HEK293T (cell line): ENCODE data around the gene COA3.

Source experiments
- CTCF ChIA-PET: fragments of 350-600 bp; formaldehyde crosslinking; extraction: SDS; loops from one replicate; lab custom pipeline; 2021; ENCODE audit warnings: antibody characterized with exemption, inconsistent platforms; lab: Yijun Ruan, JAX
- POLR2A ChIA-PET: fragments of 350-600 bp; formaldehyde crosslinking; extraction: SDS; loops from one replicate; lab custom pipeline; 2020; ENCODE audit warnings: antibody characterized with exemption, inconsistent platforms; lab: Yijun Ruan, JAX
- DNase-seq: peaks from one replicate; pipeline ENCODE4 v3.0.0; 2012; ENCODE audit warnings: mixed read lengths; ENCODE audit errors: extremely low spot score
- ARNT ChIP-seq: fragments of 450-650 bp; IDR thresholded peaks from 2 replicates; pipeline ENCODE4 v1.6.1; 2017; ENCODE audit warnings: mild to moderate bottlenecking
- BHLHE40 ChIP-seq: fragments of 450-650 bp; IDR thresholded peaks from 2 replicates; pipeline ENCODE4 v1.6.1; 2016; ENCODE audit warnings: mild to moderate bottlenecking, moderate library complexity, borderline replicate concordance
- CTBP1 ChIP-seq: fragments of 450-650 bp; IDR thresholded peaks from 2 replicates; pipeline ENCODE4 v1.6.1; 2016; ENCODE audit warnings: borderline replicate concordance
- ELF4 ChIP-seq: fragments of 450-650 bp; IDR thresholded peaks from 2 replicates; pipeline ENCODE4 v1.6.1; 2017; ENCODE audit warnings: antibody characterized with exemption
- FOXA1 ChIP-seq: fragments of 450-650 bp; IDR thresholded peaks from 2 replicates; pipeline ENCODE4 v1.6.1; 2016; ENCODE audit warnings: mild to moderate bottlenecking
- FOXK2 ChIP-seq: fragments of 450-650 bp; IDR thresholded peaks from 2 replicates; pipeline ENCODE4 v1.6.1; 2016; ENCODE audit warnings: mild to moderate bottlenecking
- FOXM1 ChIP-seq: fragments of 450-650 bp; IDR thresholded peaks from 2 replicates; pipeline ENCODE4 v1.6.1; 2017; ENCODE audit warnings: mild to moderate bottlenecking, borderline replicate concordance
- HDGF ChIP-seq: fragments of 450-650 bp; IDR thresholded peaks from 2 replicates; pipeline ENCODE4 v1.6.1; 2017; ENCODE audit warnings: antibody characterized with exemption, borderline replicate concordance
- L3MBTL2 ChIP-seq: fragments of 450-650 bp; conservative IDR thresholded peaks from 2 replicates; pipeline ENCODE4 v1.6.1; 2016; ENCODE audit warnings: mild to moderate bottlenecking
- LEF1 ChIP-seq: fragments of 450-650 bp; IDR thresholded peaks from 2 replicates; pipeline ENCODE4 v1.6.1; 2017; ENCODE audit warnings: mild to moderate bottlenecking, borderline replicate concordance
- NFRKB ChIP-seq: fragments of 450-650 bp; IDR thresholded peaks from 2 replicates; pipeline ENCODE4 v1.6.1; 2016; ENCODE audit warnings: mild to moderate bottlenecking, moderate library complexity
- PKNOX1 ChIP-seq: fragments of 450-650 bp; IDR thresholded peaks from 2 replicates; pipeline ENCODE4 v1.6.1; 2016
- SP1 ChIP-seq: fragments of 450-650 bp; IDR thresholded peaks from 2 replicates; pipeline ENCODE4 v1.6.1; 2017
- SUZ12 ChIP-seq: fragments of 450-650 bp; IDR thresholded peaks from 2 replicates; pipeline ENCODE4 v1.6.1; 2016; ENCODE audit warnings: mild to moderate bottlenecking
- TARDBP ChIP-seq: fragments of 450-650 bp; IDR thresholded peaks from 2 replicates; pipeline ENCODE4 v1.6.1; 2016
- ZNF384 ChIP-seq: fragments of 450-650 bp; IDR thresholded peaks from 2 replicates; pipeline ENCODE4 v1.6.1; 2016

COA3 gene

GRCh38 chr17:42827472-42827871 is 29.0 kb upstream of the COA3 start:
- DNase-seq = no peak
- TF ChIP-seq TARDBP (no peak), ARNT (no peak), L3MBTL2 (no peak), PKNOX1 (no peak), SUZ12 (no peak)
- ChIA-PET POLR2A (no interaction called here), CTCF (no interaction called here)

- CTCF ChIA-PET = interaction anchor here (1.2 kb wide), 2 partner anchors 98 to 118 kb away, joined by 4 to 5 read pairs; no protein-coding TSS in a partner anchor
- no peak for DNase-seq
- POLR2A ChIA-PET = no interaction called here
- TF ChIP-seq BHLHE40 = no peak
- no peak for TF ChIP-seq L3MBTL2
- TF ChIP-seq NFRKB = no peak
- no peak for TF ChIP-seq ZNF384
Measured at GRCh38 chr17:42821176-42821575, 22.7 kb upstream of the COA3 start.

- TF ChIP-seq PKNOX1 (peak; percentile 92), HDGF (no peak)
- ChIA-PET CTCF (interaction anchor here (0.6 to 1.2 kb wide), 7 partner anchors 8 to 1518 kb away, joined by 3 to 7 read pairs (median 4); no protein-coding TSS in a partner anchor), POLR2A (interaction anchor here (1.0 to 2.5 kb wide), 3 partner anchors 13 to 178 kb away, joined by 4 to 12 read pairs (median 4); partner anchors contain the start of genes PSME3 and VPS25)
- DNase-seq = peak; percentile 74
Measured at GRCh38 chr17:42819939-42820535, 21.5 kb upstream of the COA3 start.

GRCh38 chr17:42818379-42818778 is 19.9 kb upstream of the COA3 start:
- TF ChIP-seq NFRKB (no peak), TARDBP (no peak), BHLHE40 (no peak), PKNOX1 (no peak), HDGF (no peak), L3MBTL2 (no peak), ARNT (no peak), FOXK2 (no peak), LEF1 (no peak), ELF4 (no peak), ZNF384 (no peak), FOXM1 (no peak), SUZ12 (no peak), SP1 (no peak), CTBP1 (no peak), FOXA1 (no peak)
- CTCF ChIA-PET = interaction anchor here (1.4 kb wide), 1 partner anchor 111 kb away, joined by 3 read pairs; no protein-coding TSS in a partner anchor
- DNase-seq = no peak
- POLR2A ChIA-PET = interaction anchor here (0.8 to 2.5 kb wide), 2 partner anchors 15 kb away, joined by 3 to 12 read pairs; partner anchors contain the start of gene PSME3

GRCh38 chr17:42817866-42818265 is 19.4 kb upstream of the COA3 start:
- DNase-seq = no peak
- ChIA-PET POLR2A (interaction anchor here (0.8 kb wide), 1 partner anchor 16 kb away, joined by 3 read pairs; no protein-coding TSS in a partner anchor), CTCF (interaction anchor here (1.4 kb wide), 1 partner anchor 111 kb away, joined by 3 read pairs; no protein-coding TSS in a partner anchor)
- TF ChIP-seq SP1 (no peak), TARDBP (no peak), NFRKB (no peak), L3MBTL2 (no peak), PKNOX1 (no peak), ARNT (no peak), SUZ12 (no peak), ELF4 (no peak), BHLHE40 (no peak), FOXA1 (no peak), ZNF384 (no peak), HDGF (no peak), CTBP1 (no peak), FOXK2 (no peak), FOXM1 (no peak)
